SK-N-SH (cell line): ENCODE measurements around the gene DHCR24.

ENCODE experiments used
- FOXM1 ChIP-seq: IDR thresholded peaks from 2 replicates; pipeline ENCODE4 v1.4.0; 2012; ENCODE audit warnings: low read depth, mild to moderate bottlenecking
- JUND ChIP-seq: IDR thresholded peaks from 2 replicates; pipeline ENCODE4 v1.4.0; 2012
- YY1 ChIP-seq: IDR thresholded peaks from 2 replicates; pipeline ENCODE4 v1.4.0; 2012; ENCODE audit warnings: low read depth, mild to moderate bottlenecking

GRCh38 chr1:54818461-54819194 is 68.4 kb downstream of the DHCR24 start:
- no peak for TF ChIP-seq JUND
- TF ChIP-seq FOXM1: no peak
- TF ChIP-seq YY1: no peak
